Measurements from ENCODE around the gene ACTL7A. TPM values are rescaled to one million over a fixed set of nuclear protein-coding genes. Genes with fewer than 3 reads are reported as not detected.

The ACTL7A gene
- total RNA-seq, 6 donors from 2014 or later, result not detected

DNA sequence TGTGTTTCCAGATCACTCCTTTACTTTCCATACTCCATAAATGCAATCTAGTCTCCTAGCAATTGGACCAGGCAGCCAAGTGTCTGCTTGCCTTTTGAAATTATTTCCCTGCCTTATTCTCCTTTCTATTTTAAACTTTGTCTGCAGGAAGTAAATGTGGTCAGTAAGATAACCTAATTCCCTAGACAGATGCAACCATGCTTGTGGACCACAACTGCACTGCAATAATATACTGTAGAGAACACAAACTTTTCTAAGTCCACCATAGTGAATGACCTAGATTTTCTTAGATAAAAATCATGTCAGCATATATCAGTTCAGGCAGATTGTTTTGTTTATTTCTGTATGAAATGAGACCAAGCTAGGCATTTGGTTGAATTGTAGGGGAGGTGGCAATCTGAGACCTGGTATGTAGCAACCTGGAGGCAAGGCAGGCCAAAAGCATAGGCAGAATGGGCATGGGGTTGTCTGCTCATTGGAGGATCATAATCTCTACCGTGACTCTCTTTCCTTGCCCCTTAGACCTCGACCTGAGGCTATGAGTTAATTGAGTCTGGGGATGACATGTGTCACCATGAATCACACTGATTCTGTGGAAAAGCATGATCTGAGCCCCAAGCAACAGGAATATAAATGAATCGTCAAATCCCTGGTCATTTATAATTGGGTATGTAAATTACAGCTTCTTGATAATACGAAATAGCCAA is 27.0 kb upstream of the ACTL7A start:
- ATAC-seq (ENCODE audit: low FRiP score in 2 of 2), result no peak
- no peak for DNase-seq
- Histone ChIP-seq H3K4me3 (no peak overlapping the region), H3K27me3 (no peaks in the 10 kb centered on the region), H3K36me3 (no peaks in the 10 kb centered on the region), H3K4me1 (no peaks in the 10 kb centered on the region), H3K9me3 (no peaks in the 10 kb centered on the region), H3K27ac (no peak overlapping the region)
- TF ChIP-seq, protein P1, sequence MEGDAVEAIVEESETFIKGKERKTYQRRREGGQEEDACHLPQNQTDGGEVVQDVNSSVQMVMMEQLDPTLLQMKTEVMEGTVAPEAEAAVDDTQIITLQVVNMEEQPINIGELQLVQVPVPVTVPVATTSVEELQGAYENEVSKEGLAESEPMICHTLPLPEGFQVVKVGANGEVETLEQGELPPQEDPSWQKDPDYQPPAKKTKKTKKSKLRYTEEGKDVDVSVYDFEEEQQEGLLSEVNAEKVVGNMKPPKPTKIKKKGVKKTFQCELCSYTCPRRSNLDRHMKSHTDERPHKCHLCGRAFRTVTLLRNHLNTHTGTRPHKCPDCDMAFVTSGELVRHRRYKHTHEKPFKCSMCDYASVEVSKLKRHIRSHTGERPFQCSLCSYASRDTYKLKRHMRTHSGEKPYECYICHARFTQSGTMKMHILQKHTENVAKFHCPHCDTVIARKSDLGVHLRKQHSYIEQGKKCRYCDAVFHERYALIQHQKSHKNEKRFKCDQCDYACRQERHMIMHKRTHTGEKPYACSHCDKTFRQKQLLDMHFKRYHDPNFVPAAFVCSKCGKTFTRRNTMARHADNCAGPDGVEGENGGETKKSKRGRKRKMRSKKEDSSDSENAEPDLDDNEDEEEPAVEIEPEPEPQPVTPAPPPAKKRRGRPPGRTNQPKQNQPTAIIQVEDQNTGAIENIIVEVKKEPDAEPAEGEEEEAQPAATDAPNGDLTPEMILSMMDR (IDR thresholded peaks at IDR 0.05), result no peak
- TF ChIP-seq POLR2AphosphoS5 (IDR thresholded peaks at IDR 0.05), result no peak
- no peak for TF ChIP-seq EP300 (IDR thresholded peaks at IDR 0.05)
- no peak for TF ChIP-seq POLR2A (IDR thresholded peaks at IDR 0.05)
- WGBS, 2 donors, result 39 to 79% methylated on average over 4 of the region's 4 CpGs

DNA sequence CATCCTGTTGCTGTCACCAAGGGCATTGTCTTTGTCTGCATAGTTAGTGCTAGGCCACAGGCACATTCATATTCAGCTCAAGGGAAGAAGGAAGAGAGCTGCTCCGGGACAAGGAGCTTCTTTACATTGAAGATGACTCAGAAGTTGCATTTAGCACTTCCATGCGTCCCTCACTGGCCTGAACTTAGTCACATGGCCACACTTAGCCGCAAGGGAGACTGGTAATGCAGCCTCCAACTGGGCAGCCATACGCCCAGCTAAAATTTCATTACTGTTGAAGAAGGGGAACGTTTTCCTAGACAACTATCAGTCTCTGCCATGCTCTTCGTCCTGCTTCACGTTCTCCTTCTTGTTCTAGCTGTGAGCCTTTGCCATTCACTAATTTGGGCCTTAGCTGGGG is 26.2 kb upstream of the ACTL7A start:
- no peaks in the 10 kb centered on the region for H3K4me1 ChIP-seq
- no peak for DNase-seq
- no peak for ATAC-seq (ENCODE audit: low FRiP score in 2 of 2)
- H3K9me3 ChIP-seq, result no peaks in the 10 kb centered on the region
- WGBS, 2 donors, result 77 to 87% methylated on average over 7 of the region's 7 CpGs
- no peak overlapping the region for H3K27ac ChIP-seq
- H3K4me3 ChIP-seq, result no peak overlapping the region
- H3K36me3 ChIP-seq, result no peaks in the 10 kb centered on the region
- no peaks in the 10 kb centered on the region for H3K27me3 ChIP-seq
- TF ChIP-seq, protein P1 (IDR thresholded peaks at IDR 0.05), result no peak
- TF ChIP-seq POLR2A (IDR thresholded peaks at IDR 0.05), result no peak
- TF ChIP-seq EP300 (IDR thresholded peaks at IDR 0.05), result no peak
- TF ChIP-seq POLR2AphosphoS5 (IDR thresholded peaks at IDR 0.05), result no peak

DNA sequence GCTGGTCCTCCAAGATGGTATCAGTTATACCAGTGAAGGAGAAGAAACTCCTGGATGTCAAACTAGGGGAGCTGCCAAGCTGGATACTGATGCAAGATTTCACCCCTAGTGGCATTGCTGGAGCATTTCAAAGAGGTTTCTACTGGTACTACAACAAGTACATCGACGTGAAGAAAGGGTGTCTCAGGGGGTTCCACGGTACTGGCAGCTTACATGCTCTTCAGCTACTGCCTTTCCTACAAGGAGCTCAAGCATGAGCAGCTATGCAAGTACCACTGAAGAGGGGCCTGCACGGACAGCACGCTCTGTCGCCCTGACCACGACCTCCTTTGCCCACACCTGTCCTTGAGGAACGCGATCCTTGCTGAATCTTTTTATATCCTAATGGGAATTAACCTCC is 25.7 kb upstream of the ACTL7A start:
- Histone ChIP-seq H3K36me3 (no peaks in the 10 kb centered on the region), H3K27ac (no peak overlapping the region), H3K4me3 (no peak overlapping the region), H3K27me3 (no peaks in the 10 kb centered on the region), H3K4me1 (no peaks in the 10 kb centered on the region), H3K9me3 (no peaks in the 10 kb centered on the region)
- no peak for ATAC-seq (ENCODE audit: low FRiP score in 2 of 2)
- 86 to 92% methylated on average over 9 of the region's 9 CpGs for WGBS, 2 donors
- peak in 1 of 2 donors; percentile 21 for DNase-seq
- TF ChIP-seq, protein P1 (IDR thresholded peaks at IDR 0.05), result no peak
- TF ChIP-seq POLR2A (IDR thresholded peaks at IDR 0.05) (no peak), POLR2AphosphoS5 (IDR thresholded peaks at IDR 0.05) (no peak), EP300 (IDR thresholded peaks at IDR 0.05) (no peak)

DNA sequence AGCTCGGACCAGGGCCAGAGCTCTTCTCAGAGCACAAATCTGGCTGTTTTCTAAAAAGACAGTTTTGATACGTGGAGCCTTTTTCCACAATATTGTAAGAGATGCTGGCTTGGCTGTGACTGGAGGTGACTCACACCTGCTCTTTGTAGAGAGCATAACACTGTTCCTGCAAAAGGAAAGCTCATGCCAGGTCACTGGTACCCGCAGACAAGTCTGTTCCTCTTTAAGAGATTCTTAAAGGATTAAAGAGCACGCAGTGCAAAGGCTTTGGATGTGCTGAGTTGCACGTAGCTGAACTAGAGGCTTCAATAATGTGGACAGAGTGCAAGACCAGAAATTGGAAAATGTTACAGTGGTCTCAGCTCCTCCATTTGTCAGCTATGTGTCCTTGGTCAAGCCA is 25.3 kb upstream of the ACTL7A start:
- H3K27me3 ChIP-seq, result no peaks in the 10 kb centered on the region
- H3K4me3 ChIP-seq, result no peak overlapping the region
- H3K36me3 ChIP-seq, result no peaks in the 10 kb centered on the region
- ATAC-seq (ENCODE audit: low FRiP score in 2 of 2) (peak in 1 of 2 donors; percentile 44), DNase-seq (no peak)
- H3K9me3 ChIP-seq, result no peaks in the 10 kb centered on the region
- no peak overlapping the region for H3K27ac ChIP-seq
- 84 to 87% methylated on average over 5 of the region's 5 CpGs for WGBS, 2 donors
- H3K4me1 ChIP-seq, result no peaks in the 10 kb centered on the region
- TF ChIP-seq, protein P1 (IDR thresholded peaks at IDR 0.05), result no peak
- TF ChIP-seq POLR2A (IDR thresholded peaks at IDR 0.05) (no peak), EP300 (IDR thresholded peaks at IDR 0.05) (no peak), POLR2AphosphoS5 (IDR thresholded peaks at IDR 0.05) (no peak)

DNA sequence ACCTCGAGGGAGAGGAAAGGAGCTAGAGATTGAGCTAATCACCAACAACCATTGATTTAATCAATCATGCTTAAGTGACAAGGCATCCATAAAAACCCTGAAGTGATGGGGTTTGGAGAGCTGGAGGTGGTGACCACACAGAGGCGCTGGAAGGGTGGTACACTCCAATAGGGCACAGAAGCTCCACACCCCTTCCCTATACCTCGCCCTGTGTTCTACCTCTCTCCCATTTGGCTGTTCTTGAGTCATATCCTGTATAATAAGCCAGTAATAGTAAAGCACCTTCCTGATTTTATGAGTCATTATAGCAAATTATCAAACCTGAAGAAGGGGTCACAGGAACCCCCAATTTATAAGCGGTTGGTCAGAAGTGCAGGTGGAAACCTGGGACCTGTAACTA is 24.5 kb upstream of the ACTL7A start:
- whole genome bisulfite sequencing, 2 donors, result 84 to 93% methylated on average over 4 of the region's 4 CpGs
- TF ChIP-seq, protein P1 (IDR thresholded peaks at IDR 0.05), result no peak
- TF ChIP-seq POLR2A (IDR thresholded peaks at IDR 0.05), result no peak
- TF ChIP-seq EP300 (IDR thresholded peaks at IDR 0.05), result no peak
- no peak for TF ChIP-seq POLR2AphosphoS5 (IDR thresholded peaks at IDR 0.05)
- ATAC-seq (ENCODE audit: low FRiP score in 2 of 2), result no peak

More for the DNA sequence above, 24.5 kb upstream of the ACTL7A start:
- Histone ChIP-seq H3K36me3 (no peaks in the 10 kb centered on the region), H3K27ac (no peak overlapping the region), H3K27me3 (no peaks in the 10 kb centered on the region), H3K9me3 (no peaks in the 10 kb centered on the region), H3K4me1 (no peaks in the 10 kb centered on the region), H3K4me3 (no peak overlapping the region)
- no peak for DNase-seq
